NCI-H2196 treated with DMSO at 0.1 percent for 48 hours (cell line): ENCODE results near the gene BST2.
A peak's percentile ranks its signal among the peaks of the same experiment; 100 is the strongest.
"Not testable (repeated sequence)": the region's sequence is repeated elsewhere in the genome, so short reads cannot be mapped to it uniquely, and the experiment has no call there.

Experiments
- DNase-seq: peaks from one replicate; lab custom pipeline; 2025; ENCODE audit not compliant: unreplicated experiment; lab: John Stamatoyannopoulos, UW

Gene BST2

DNA sequence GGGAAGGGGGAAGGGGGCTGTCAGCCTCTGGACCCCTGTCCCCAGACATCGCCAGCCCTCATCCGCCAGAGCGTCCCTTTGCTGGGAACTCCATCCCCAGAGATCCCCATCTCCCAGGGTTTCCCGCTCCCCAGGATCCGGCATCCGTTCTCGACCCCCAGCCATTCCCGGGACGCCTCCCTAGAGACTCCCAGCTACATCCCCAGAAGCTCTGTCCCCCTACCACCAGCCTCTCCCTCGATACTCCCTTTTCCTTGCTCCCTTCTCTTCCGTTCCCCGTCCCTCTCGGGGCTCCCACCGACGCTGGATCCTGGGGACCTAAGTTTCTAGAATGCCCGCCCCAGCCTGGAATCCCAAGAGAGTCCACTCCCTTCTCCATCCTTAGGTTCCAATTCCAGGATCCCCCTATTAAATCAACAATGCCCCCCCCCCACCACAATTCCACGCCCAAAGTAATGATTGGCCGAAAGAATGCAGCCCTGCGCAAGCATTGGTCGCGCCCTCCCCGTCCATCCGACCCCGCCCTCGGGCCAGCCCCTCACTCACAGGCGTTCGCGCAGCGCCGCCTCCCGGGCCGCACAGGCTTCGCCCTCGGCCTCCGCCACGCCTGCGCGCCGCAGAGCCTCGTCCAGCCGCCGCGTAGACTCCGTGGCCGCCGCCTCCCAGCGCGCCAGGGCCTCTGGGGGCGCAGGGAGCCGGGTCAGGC lies 14.6 kb downstream of the BST2 start:
- peak; percentile 84 for DNase-seq

GRCh38 chr19:17389957-17390664 lies 15.3 kb downstream of the BST2 start:
- DNase-seq: no peak

- no peak for DNase-seq
These were observed 16.1 kb downstream of the BST2 start for GRCh38 chr19:17389288-17389687.

DNA sequence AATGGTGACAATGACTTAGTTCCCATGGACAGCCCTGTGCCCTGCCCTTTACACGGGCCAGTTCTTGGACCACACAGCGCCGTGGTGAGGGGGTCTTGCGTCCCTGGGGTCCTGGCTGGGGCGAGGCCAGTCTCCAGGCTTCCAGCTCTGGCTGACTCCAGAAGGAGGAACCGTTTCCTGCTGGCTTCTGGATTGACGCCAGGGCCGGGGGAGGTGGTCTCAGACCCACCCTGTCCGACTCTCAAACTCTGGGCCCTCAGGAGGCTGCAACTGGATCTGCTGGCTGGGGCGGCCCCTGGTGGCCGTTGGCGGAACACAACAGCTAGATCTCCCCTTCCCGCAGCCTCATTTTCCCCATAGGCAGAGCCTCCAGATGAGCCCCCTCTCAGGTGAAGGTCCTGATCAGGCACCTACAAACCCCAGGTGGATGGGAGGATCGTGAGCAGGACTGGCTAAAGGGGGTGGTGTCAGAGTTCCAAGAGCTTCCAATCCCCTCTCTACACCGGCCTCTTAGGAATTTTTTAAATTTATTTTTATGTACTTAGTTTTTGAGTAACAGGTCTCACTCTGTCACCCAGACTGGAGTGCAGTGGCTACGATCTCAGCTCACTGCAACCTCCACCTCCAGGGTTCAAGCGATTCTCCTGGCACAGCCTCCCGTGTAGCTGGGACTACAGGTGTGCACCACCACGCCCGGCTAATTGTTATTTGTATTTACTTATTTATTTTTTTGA lies 19.4 kb downstream of the BST2 start:
- DNase-seq: no peak

GRCh38 chr19:17380426-17381138 lies 24.8 kb downstream of the BST2 start:
- no peak for DNase-seq

- DNase-seq: no peak
These were observed 26.2 kb downstream of the BST2 start for GRCh38 chr19:17379221-17379631.

DNA sequence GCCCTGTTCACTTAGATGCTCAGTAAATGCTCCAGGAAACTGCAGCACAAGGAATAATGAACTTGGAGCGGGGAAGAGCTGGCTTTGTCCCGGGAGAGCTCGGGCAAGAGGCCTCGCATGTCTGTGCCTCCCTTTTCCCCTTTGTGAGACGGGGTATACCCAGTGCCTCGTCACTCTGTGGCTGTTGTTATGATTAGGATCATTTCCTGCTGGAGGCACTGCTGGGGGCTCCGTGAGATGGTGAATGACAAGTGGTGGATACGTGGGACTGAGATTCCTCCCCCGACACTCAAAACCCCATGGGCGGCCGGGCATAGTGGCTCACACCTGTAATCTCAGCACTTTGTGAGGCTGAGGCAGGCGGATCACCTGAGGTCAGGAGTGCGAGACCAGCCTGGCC lies 27.2 kb downstream of the BST2 start:
- no peak for DNase-seq

DNA sequence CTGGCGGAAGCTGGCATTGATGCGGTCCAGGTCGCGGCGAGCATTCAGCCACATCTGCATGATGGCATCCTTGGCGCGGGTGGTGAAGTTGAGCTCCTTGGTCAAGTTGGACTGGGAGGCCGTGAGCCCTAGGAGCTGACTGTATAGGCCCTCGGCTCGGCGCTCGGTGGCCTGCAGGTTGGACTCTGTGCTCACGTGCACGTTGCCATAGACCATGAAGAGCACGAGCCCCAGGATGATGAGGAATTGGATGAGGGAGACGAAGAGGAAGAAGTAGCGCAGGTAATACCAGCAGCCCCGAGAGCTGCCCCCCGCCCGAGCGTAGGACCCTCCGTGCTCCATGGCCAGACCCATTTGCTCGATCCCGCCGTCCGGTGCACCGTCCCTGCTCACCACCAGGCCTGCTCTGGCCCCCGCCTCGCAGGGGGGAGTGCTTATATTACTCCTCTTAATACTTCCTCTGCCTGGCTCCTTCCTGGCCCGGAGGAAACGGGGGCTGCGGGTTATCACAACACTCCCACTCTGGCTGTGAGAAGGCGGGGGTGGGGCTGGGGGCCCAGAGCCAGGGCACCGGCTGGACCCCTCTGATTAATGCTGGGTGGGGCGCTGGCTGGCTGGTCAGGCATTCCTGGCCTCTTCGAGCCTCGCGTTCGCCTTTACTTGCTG lies 28.4 kb downstream of the BST2 start, which contains the start of gene PLVAP:
TSS of gene PLVAP (minus strand) at position 408 of the 666 bp plus-strand sequence. CDS start at position 354, 54 bp downstream.
- no peak for DNase-seq

DNA sequence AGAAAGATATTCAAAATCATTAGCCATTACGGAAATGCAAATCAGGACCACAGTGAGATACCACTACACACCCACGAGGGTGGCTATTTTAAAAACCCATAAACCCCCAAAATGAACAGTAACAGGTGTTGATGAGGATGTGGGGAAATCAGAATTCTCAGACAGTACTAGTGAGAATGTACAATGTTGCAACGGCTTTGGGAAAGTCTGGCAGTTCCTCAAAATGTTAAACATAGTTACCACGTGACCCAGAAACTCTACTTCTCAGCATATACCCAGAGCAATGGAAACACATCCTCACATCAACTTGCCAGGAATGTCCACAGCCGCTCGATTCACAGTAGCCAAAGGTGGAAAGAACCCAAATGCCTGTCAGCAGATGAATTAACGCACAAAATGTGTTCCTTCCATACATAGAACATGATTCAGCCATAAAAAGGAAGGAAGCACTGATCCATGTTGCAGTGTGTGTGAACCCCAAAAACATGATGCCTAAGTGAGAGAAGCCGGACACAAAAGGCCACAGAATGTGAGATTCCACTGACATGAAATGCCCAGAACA lies 35.3 kb downstream of the BST2 start:
- no peak for DNase-seq

GRCh38 chr19:17365361-17365760 lies 40.1 kb downstream of the BST2 start:
- no peak for DNase-seq

DNA sequence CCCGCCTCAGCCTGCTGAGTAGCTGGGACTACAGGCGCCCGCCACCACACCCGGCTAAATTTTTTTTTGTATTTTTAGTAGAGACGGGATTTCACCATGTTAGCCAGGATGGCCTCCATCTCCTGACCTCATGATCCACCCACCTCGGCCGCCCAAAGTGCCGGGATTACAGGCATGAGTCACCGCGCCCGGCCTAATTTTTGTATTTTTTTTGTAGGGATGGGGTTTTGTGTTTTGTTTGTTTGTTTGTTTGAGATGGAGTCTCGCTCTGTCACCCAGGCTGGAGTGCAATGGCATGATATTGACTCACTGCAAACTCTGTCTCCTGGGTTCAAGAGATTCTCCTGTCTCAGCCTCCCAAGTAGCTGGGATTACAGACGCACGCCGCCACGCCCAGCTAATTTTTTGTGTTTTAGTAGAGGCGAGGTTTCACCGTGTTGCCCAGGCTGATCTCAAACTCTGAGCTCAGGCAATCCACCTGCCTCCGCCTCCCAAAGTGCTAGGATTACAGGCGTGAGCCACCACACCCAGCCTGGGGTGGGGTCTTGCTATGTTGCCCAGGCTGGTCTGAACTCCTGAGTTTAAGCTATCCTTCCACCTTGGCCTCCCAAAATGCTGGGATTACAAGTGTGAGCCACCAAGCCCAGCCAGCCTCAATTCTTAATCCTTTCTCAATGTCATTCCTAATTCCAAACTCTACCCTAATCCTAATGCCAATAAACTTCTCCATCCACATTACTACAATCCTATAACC lies 41.4 kb downstream of the BST2 start:
- DNase-seq: not testable (repeated sequence)

- DNase-seq: no peak
These were observed 45.3 kb downstream of the BST2 start for GRCh38 chr19:17359905-17360800.

GRCh38 chr19:17358395-17358794 lies 47.0 kb downstream of the BST2 start:
- DNase-seq: no peak

- no peak for DNase-seq
These were observed 47.7 kb downstream of the BST2 start for GRCh38 chr19:17357724-17358123.

DNA sequence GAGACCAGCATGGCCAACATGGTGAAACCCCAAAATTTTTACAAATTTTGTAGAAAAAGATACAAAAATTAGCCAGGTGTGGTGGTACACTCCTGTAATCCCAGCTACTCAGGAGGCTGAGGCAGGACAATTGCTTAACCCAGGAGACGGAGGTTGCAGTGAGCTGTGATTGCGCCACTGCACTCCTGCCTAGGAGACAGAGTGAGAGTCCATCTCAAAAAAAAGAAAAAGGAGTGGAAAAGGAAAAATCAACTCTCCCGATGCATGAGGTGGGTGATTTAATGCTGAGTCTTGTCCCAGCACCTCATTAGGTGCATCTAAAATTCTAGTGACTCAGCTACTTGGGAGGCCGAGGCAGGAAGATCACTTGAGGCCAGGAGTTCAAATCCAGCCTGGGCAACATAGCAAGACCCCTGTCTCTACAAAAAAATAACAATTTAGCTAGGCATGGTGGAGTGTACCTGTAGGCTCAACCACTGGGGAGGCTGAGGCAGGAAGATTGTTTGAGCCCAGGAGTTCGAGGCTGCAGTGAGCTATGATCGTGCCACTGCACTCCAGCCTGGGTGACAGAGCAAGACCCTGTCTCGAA lies 48.3 kb downstream of the BST2 start:
- DNase-seq: no peak

DNA sequence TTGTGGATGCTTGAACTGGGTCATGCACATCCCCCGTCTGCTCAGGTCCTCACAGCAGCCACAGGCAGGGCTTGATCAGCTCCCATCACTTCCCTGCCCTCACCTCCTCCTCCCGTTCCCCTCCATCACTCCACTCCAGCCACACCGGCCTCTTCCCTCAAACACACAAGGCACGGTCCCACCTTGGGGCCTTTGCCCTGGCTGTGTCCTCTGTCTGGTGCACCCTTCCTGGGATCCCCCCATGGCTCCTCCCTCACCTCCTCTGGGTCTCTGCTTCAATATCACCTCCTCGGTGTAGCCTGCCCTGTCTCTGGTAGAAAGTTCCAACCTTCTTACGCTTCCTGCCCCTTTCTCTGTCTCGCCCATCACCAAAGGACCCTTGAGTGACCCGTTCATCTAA lies 52.0 kb downstream of the BST2 start:
- DNase-seq: no peak
